HEK293T (cell line): Measurements from ENCODE around the gene FBXO5.

Experiments
- ARNT ChIP-seq: fragments of 450-650 bp; IDR thresholded peaks from 2 replicates; pipeline ENCODE4 v1.6.1; 2017; ENCODE audit warnings: mild to moderate bottlenecking
- BHLHE40 ChIP-seq: fragments of 450-650 bp; IDR thresholded peaks from 2 replicates; pipeline ENCODE4 v1.6.1; 2016; ENCODE audit warnings: mild to moderate bottlenecking, moderate library complexity, borderline replicate concordance
- CTBP1 ChIP-seq: fragments of 450-650 bp; IDR thresholded peaks from 2 replicates; pipeline ENCODE4 v1.6.1; 2016; ENCODE audit warnings: borderline replicate concordance
- ELF4 ChIP-seq: fragments of 450-650 bp; IDR thresholded peaks from 2 replicates; pipeline ENCODE4 v1.6.1; 2017; ENCODE audit warnings: antibody characterized with exemption
- FOXA1 ChIP-seq: fragments of 450-650 bp; IDR thresholded peaks from 2 replicates; pipeline ENCODE4 v1.6.1; 2016; ENCODE audit warnings: mild to moderate bottlenecking
- FOXK2 ChIP-seq: fragments of 450-650 bp; IDR thresholded peaks from 2 replicates; pipeline ENCODE4 v1.6.1; 2016; ENCODE audit warnings: mild to moderate bottlenecking
- FOXM1 ChIP-seq: fragments of 450-650 bp; IDR thresholded peaks from 2 replicates; pipeline ENCODE4 v1.6.1; 2017; ENCODE audit warnings: mild to moderate bottlenecking, borderline replicate concordance
- HDGF ChIP-seq: fragments of 450-650 bp; IDR thresholded peaks from 2 replicates; pipeline ENCODE4 v1.6.1; 2017; ENCODE audit warnings: antibody characterized with exemption, borderline replicate concordance
- LEF1 ChIP-seq: fragments of 450-650 bp; IDR thresholded peaks from 2 replicates; pipeline ENCODE4 v1.6.1; 2017; ENCODE audit warnings: mild to moderate bottlenecking, borderline replicate concordance
- NFRKB ChIP-seq: fragments of 450-650 bp; IDR thresholded peaks from 2 replicates; pipeline ENCODE4 v1.6.1; 2016; ENCODE audit warnings: mild to moderate bottlenecking, moderate library complexity
- SP1 ChIP-seq: fragments of 450-650 bp; IDR thresholded peaks from 2 replicates; pipeline ENCODE4 v1.6.1; 2017
- TARDBP ChIP-seq: fragments of 450-650 bp; IDR thresholded peaks from 2 replicates; pipeline ENCODE4 v1.6.1; 2016
- TF ChIP-seq, protein P1 (sequence below): fragments of 450-650 bp; IDR thresholded peaks from 2 replicates; pipeline ENCODE4 v1.6.1; 2016

- TF ChIP-seq FOXK2 (no peak), ARNT (no peak), FOXA1 (no peak), FOXM1 (no peak), HDGF (no peak), BHLHE40 (no peak), SP1 (no peak), ELF4 (no peak), TARDBP (no peak), CTBP1 (no peak), NFRKB (no peak), LEF1 (no peak)
- TF ChIP-seq, protein P1, sequence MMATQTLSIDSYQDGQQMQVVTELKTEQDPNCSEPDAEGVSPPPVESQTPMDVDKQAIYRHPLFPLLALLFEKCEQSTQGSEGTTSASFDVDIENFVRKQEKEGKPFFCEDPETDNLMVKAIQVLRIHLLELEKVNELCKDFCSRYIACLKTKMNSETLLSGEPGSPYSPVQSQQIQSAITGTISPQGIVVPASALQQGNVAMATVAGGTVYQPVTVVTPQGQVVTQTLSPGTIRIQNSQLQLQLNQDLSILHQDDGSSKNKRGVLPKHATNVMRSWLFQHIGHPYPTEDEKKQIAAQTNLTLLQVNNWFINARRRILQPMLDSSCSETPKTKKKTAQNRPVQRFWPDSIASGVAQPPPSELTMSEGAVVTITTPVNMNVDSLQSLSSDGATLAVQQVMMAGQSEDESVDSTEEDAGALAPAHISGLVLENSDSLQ: no peak
Measured at GRCh38 chr6:153028286-153028685, 45.4 kb upstream of the FBXO5 start.
